Neural cell (in vitro differentiated cells): Measurements from ENCODE around the gene RNF34.

Experiments
- CTCF ChIP-seq: fragments of 450-650 bp; IDR thresholded peaks from 2 replicates; pipeline ENCODE4 v1.5.1; 2014; ENCODE audit warnings: antibody characterized with exemption, mild to moderate bottlenecking, moderate library complexity; ENCODE audit not compliant: poor library complexity, severe bottlenecking
- POLR2AphosphoS5 ChIP-seq: IDR thresholded peaks from 2 replicates; pipeline ENCODE4 v1.6.1; 2012
- TAF1 ChIP-seq: IDR thresholded peaks from 2 replicates; pipeline ENCODE4 v1.6.1; 2012; ENCODE audit warnings: low read depth
- TF ChIP-seq, protein P1 (sequence below): IDR thresholded peaks from 2 replicates; pipeline ENCODE4 v1.6.1; 2012; ENCODE audit warnings: borderline replicate concordance

GRCh38 chr12:121424624-121424975, 24.7 kb downstream of the RNF34 start:
- TF ChIP-seq CTCF (no peak), POLR2AphosphoS5 (no peak), TAF1 (no peak)
- TF ChIP-seq, protein P1, sequence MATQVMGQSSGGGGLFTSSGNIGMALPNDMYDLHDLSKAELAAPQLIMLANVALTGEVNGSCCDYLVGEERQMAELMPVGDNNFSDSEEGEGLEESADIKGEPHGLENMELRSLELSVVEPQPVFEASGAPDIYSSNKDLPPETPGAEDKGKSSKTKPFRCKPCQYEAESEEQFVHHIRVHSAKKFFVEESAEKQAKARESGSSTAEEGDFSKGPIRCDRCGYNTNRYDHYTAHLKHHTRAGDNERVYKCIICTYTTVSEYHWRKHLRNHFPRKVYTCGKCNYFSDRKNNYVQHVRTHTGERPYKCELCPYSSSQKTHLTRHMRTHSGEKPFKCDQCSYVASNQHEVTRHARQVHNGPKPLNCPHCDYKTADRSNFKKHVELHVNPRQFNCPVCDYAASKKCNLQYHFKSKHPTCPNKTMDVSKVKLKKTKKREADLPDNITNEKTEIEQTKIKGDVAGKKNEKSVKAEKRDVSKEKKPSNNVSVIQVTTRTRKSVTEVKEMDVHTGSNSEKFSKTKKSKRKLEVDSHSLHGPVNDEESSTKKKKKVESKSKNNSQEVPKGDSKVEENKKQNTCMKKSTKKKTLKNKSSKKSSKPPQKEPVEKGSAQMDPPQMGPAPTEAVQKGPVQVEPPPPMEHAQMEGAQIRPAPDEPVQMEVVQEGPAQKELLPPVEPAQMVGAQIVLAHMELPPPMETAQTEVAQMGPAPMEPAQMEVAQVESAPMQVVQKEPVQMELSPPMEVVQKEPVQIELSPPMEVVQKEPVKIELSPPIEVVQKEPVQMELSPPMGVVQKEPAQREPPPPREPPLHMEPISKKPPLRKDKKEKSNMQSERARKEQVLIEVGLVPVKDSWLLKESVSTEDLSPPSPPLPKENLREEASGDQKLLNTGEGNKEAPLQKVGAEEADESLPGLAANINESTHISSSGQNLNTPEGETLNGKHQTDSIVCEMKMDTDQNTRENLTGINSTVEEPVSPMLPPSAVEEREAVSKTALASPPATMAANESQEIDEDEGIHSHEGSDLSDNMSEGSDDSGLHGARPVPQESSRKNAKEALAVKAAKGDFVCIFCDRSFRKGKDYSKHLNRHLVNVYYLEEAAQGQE, result no peak
